Measurements from ENCODE around the gene PPT1. TPM values are rescaled to one million over a fixed set of nuclear protein-coding genes. Genes with fewer than 3 reads are reported as not detected.

Gene PPT1
- total and polyA plus RNA-seq, 2 of the 13 experiments (the other 11 are each of a cell fraction or from before 2014, with no cell fraction given), result 129 TPM

DNA sequence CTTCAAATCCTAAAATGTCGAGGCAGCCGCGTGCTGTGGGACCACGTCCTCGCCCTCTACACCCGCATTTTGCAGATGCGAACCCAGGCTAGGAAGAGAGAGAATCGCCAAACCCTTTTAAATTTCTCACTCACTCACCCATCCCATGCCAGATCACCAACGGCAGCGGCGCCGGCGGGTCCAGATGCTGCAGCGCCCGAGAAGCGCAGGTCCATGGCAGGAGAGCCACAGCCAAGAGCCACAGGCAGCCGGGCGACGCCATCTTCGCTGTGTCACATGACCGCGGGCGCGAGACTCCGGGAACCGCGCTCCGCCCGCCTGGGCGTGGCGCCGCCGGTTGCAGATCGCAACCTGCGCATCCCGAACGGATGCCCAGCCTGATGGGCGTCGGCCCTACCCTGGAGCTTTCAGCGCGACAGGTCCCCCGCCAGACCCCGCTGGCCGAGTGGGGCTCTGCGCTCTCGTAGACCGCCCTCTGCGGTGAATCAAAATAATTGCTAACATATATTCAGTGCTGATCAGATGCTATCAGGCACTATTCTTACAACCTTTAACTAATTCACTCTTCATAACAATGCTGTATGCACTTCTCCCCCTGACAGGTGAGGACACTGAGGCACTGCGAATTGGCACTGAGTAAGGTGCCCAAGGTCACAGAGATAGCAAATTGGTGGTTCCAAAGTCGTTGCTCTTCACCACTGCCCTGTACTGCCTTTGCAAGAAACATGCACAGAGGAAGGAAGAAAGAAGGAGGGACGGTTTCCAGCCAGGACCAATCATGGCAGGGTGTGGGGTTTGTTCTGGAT lies at the start of gene PPT1 (continued):
- TF ChIP-seq, protein P1, sequence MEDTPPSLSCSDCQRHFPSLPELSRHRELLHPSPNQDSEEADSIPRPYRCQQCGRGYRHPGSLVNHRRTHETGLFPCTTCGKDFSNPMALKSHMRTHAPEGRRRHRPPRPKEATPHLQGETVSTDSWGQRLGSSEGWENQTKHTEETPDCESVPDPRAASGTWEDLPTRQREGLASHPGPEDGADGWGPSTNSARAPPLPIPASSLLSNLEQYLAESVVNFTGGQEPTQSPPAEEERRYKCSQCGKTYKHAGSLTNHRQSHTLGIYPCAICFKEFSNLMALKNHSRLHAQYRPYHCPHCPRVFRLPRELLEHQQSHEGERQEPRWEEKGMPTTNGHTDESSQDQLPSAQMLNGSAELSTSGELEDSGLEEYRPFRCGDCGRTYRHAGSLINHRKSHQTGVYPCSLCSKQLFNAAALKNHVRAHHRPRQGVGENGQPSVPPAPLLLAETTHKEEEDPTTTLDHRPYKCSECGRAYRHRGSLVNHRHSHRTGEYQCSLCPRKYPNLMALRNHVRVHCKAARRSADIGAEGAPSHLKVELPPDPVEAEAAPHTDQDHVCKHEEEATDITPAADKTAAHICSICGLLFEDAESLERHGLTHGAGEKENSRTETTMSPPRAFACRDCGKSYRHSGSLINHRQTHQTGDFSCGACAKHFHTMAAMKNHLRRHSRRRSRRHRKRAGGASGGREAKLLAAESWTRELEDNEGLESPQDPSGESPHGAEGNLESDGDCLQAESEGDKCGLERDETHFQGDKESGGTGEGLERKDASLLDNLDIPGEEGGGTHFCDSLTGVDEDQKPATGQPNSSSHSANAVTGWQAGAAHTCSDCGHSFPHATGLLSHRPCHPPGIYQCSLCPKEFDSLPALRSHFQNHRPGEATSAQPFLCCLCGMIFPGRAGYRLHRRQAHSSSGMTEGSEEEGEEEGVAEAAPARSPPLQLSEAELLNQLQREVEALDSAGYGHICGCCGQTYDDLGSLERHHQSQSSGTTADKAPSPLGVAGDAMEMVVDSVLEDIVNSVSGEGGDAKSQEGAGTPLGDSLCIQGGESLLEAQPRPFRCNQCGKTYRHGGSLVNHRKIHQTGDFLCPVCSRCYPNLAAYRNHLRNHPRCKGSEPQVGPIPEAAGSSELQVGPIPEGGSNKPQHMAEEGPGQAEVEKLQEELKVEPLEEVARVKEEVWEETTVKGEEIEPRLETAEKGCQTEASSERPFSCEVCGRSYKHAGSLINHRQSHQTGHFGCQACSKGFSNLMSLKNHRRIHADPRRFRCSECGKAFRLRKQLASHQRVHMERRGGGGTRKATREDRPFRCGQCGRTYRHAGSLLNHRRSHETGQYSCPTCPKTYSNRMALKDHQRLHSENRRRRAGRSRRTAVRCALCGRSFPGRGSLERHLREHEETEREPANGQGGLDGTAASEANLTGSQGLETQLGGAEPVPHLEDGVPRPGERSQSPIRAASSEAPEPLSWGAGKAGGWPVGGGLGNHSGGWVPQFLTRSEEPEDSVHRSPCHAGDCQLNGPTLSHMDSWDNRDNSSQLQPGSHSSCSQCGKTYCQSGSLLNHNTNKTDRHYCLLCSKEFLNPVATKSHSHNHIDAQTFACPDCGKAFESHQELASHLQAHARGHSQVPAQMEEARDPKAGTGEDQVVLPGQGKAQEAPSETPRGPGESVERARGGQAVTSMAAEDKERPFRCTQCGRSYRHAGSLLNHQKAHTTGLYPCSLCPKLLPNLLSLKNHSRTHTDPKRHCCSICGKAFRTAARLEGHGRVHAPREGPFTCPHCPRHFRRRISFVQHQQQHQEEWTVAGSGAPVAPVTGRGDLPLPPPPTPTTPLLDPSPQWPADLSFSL (CRISPR knock-in tag; IDR thresholded peaks at IDR 0.05), result no peak
- no peak for TF ChIP-seq ZNF883 (CRISPR knock-in tag; IDR thresholded peaks at IDR 0.05; ENCODE audit: not compliant biosample characterization)
- TF ChIP-seq CREM (IDR thresholded peaks at IDR 0.05), result no peak
- TF ChIP-seq CREM (CRISPR knock-in tag; IDR thresholded peaks at IDR 0.05), result no peak
- no peak for TF ChIP-seq ZBTB21 (CRISPR knock-in tag; IDR thresholded peaks at IDR 0.05)
- 0 out of 2 replicates have a peak, but pooled peaks have one; percentile 61 for TF ChIP-seq MAF1 (CRISPR knock-in tag; IDR thresholded peaks at IDR 0.05; ENCODE audit: borderline replicate concordance)
- TF ChIP-seq NBN (conservative IDR thresholded peaks at IDR 0.05), result no peak
- no peak for TF ChIP-seq PAWR (CRISPR knock-in tag; IDR thresholded peaks at IDR 0.05; ENCODE audit: borderline replicate concordance)
- TF ChIP-seq, protein P2, sequence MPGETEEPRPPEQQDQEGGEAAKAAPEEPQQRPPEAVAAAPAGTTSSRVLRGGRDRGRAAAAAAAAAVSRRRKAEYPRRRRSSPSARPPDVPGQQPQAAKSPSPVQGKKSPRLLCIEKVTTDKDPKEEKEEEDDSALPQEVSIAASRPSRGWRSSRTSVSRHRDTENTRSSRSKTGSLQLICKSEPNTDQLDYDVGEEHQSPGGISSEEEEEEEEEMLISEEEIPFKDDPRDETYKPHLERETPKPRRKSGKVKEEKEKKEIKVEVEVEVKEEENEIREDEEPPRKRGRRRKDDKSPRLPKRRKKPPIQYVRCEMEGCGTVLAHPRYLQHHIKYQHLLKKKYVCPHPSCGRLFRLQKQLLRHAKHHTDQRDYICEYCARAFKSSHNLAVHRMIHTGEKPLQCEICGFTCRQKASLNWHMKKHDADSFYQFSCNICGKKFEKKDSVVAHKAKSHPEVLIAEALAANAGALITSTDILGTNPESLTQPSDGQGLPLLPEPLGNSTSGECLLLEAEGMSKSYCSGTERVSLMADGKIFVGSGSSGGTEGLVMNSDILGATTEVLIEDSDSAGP (CRISPR knock-in tag; IDR thresholded peaks at IDR 0.05; ENCODE audit: borderline replicate concordance), result peak; percentile 87
- TF ChIP-seq, protein P3, sequence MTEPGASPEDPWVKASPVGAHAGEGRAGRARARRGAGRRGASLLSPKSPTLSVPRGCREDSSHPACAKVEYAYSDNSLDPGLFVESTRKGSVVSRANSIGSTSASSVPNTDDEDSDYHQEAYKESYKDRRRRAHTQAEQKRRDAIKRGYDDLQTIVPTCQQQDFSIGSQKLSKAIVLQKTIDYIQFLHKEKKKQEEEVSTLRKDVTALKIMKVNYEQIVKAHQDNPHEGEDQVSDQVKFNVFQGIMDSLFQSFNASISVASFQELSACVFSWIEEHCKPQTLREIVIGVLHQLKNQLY (CRISPR knock-in tag; IDR thresholded peaks at IDR 0.05), result 0 out of 2 replicates have a peak, but pooled peaks have one; percentile 22
- 0 out of 2 replicates have a peak, but pooled peaks have one; percentile 11 for TF ChIP-seq ZNF83 (CRISPR knock-in tag; IDR thresholded peaks at IDR 0.05; ENCODE audit: borderline replicate concordance)
- TF ChIP-seq RBM39 (IDR thresholded peaks at IDR 0.05; ENCODE audit: low read depth, low read length, poor library complexity, severe bottlenecking), result peak; percentile 72
- TF ChIP-seq ZNF329 (CRISPR knock-in tag; IDR thresholded peaks at IDR 0.05; ENCODE audit: low read depth), result 0 out of 2 replicates have a peak, but pooled peaks have one; percentile 68
- no peak for TF ChIP-seq ZNF101 (CRISPR knock-in tag; IDR thresholded peaks at IDR 0.05; ENCODE audit: borderline replicate concordance, low read depth)
- TF ChIP-seq MEF2D (CRISPR knock-in tag; IDR thresholded peaks at IDR 0.05), result peak; percentile 63; the same call in 1 of the 2 replicates
- TF ChIP-seq, protein P4, sequence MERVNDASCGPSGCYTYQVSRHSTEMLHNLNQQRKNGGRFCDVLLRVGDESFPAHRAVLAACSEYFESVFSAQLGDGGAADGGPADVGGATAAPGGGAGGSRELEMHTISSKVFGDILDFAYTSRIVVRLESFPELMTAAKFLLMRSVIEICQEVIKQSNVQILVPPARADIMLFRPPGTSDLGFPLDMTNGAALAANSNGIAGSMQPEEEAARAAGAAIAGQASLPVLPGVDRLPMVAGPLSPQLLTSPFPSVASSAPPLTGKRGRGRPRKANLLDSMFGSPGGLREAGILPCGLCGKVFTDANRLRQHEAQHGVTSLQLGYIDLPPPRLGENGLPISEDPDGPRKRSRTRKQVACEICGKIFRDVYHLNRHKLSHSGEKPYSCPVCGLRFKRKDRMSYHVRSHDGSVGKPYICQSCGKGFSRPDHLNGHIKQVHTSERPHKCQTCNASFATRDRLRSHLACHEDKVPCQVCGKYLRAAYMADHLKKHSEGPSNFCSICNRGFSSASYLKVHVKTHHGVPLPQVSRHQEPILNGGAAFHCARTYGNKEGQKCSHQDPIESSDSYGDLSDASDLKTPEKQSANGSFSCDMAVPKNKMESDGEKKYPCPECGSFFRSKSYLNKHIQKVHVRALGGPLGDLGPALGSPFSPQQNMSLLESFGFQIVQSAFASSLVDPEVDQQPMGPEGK (CRISPR knock-in tag; IDR thresholded peaks at IDR 0.05), result no peak
- TF ChIP-seq, protein P5, sequence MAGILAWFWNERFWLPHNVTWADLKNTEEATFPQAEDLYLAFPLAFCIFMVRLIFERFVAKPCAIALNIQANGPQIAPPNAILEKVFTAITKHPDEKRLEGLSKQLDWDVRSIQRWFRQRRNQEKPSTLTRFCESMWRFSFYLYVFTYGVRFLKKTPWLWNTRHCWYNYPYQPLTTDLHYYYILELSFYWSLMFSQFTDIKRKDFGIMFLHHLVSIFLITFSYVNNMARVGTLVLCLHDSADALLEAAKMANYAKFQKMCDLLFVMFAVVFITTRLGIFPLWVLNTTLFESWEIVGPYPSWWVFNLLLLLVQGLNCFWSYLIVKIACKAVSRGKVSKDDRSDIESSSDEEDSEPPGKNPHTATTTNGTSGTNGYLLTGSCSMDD (CRISPR knock-in tag; IDR thresholded peaks at IDR 0.05), result no peak; the same call in 1 of the 2 replicates
